CD14-positive monocyte (primary cell): ENCODE measurements around the gene SPINK14. TPM values are rescaled to one million over a fixed set of nuclear protein-coding genes. Genes with fewer than 3 reads are reported as not detected.

Experiments
- DNase-seq, 3 donors: peaks; one replicate each; pipeline ENCODE4 v3.0.0-alpha.2; 2011 to 2022
- H2AFZ ChIP-seq: 2 replicates; pipeline ENCODE4 v1.6.0; 2012; ENCODE audit warnings: mild to moderate bottlenecking, low read depth, low read length, inconsistent platforms; ENCODE audit not compliant: insufficient read depth, poor library complexity, severe bottlenecking
- H3K27ac ChIP-seq, 2 donors: 1 replicate in 1 of 2; 2 replicates in 1 of 2; pipeline ENCODE4 v1.5.1; 2012 to 2013; ENCODE audit warnings: low read length in 2 of 2, control low read depth in 1 of 2, inconsistent platforms in 1 of 2, low read depth in 1 of 2, mild to moderate bottlenecking in 1 of 2
- H3K27me3 ChIP-seq, 2 donors: one replicate each; pipeline versions ENCODE4 v1.6.0 to v1.6.1; 2011 to 2013; ENCODE audit warnings: low read length in 2 of 2; ENCODE audit not compliant: control insufficient read depth in 2 of 2, insufficient read depth in 2 of 2
- H3K36me3 ChIP-seq, 2 donors: replicated peaks in 1 of 2; 1 replicate in 1 of 2; 2 replicates in 1 of 2; pipeline versions ENCODE4 v1.5.1 to v1.6.1; 2012 to 2013; ENCODE audit warnings: low read length in 2 of 2, control low read depth in 1 of 2, inconsistent platforms in 1 of 2, mild to moderate bottlenecking in 1 of 2; ENCODE audit not compliant: insufficient read depth in 2 of 2, control insufficient read depth in 1 of 2
- H3K4me1 ChIP-seq, 2 donors: 1 replicate in 1 of 2; 2 replicates in 1 of 2; pipeline versions ENCODE4 v1.5.1 to v1.6.1; 2012 to 2013; ENCODE audit warnings: low read length in 2 of 2, control low read depth in 1 of 2, inconsistent platforms in 1 of 2, mild to moderate bottlenecking in 1 of 2, moderate library complexity in 1 of 2; ENCODE audit not compliant: insufficient read depth in 2 of 2, control insufficient read depth in 1 of 2
- H3K4me2 ChIP-seq: replicated peaks from 2 replicates; pipeline ENCODE3; 2012; ENCODE audit warnings: low read length, moderate library complexity, mild to moderate bottlenecking; ENCODE audit not compliant: poor library complexity, severe bottlenecking; ENCODE audit errors: extremely low read depth
- H3K4me3 ChIP-seq, 3 experiments: fragments of 200-600 bp in 1 of 3; sonication (generic) in 1 of 3; replicated peaks in 1 of 3; 1 replicate in 2 of 3; 2 replicates in 1 of 3; pipeline ENCODE4 v1.5.1; 2011 to 2013; ENCODE audit warnings: low read length in 3 of 3, mild to moderate bottlenecking in 3 of 3, control low read depth in 2 of 3, low read depth in 2 of 3, inconsistent platforms in 1 of 3, moderate library complexity in 1 of 3
- H3K79me2 ChIP-seq: 2 replicates; pipeline ENCODE4 v1.6.0; 2012; ENCODE audit warnings: mild to moderate bottlenecking, control low read depth, inconsistent platforms, low read length, moderate library complexity; ENCODE audit not compliant: insufficient read depth
- H3K9ac ChIP-seq: 2 replicates; pipeline ENCODE4 v1.6.0; 2017; ENCODE audit warnings: low read length, mild to moderate bottlenecking; ENCODE audit not compliant: insufficient read depth, poor library complexity, severe bottlenecking
- H3K9me3 ChIP-seq, 2 donors: replicated peaks in 1 of 2; 1 replicate in 1 of 2; 2 replicates in 1 of 2; pipeline versions ENCODE4 v1.5.1 to v1.6.1; 2012 to 2013; ENCODE audit warnings: low read length in 2 of 2, control low read depth in 1 of 2; ENCODE audit not compliant: control insufficient read depth in 1 of 2, insufficient read depth in 1 of 2
- H4K20me1 ChIP-seq: 2 replicates; pipeline ENCODE4 v1.6.0; 2012; ENCODE audit warnings: mild to moderate bottlenecking, low read length, control low read depth, moderate library complexity; ENCODE audit not compliant: insufficient read depth
- H3K27ac Mint-ChIP-seq, 7 donors: one replicate each; pipeline ENCODE4 v1.8.0; 2020; ENCODE audit warnings: mild to moderate bottlenecking in 7 of 7, mixed read lengths in 7 of 7, moderate library complexity in 6 of 7, inconsistent platforms in 2 of 7
- H3K27me3 Mint-ChIP-seq, 3 donors: one replicate each; pipeline ENCODE4 v1.8.0; 2021 to 2022; ENCODE audit warnings: low read depth in 3 of 3, mild to moderate bottlenecking in 3 of 3, mixed read lengths in 3 of 3, moderate library complexity in 3 of 3, inconsistent platforms in 1 of 3
- H3K36me3 Mint-ChIP-seq, 2 donors: one replicate each; pipeline ENCODE4 v1.8.0; 2020; ENCODE audit warnings: mixed read lengths in 2 of 2, inconsistent platforms in 1 of 2, mild to moderate bottlenecking in 1 of 2
- H3K4me1 Mint-ChIP-seq: one replicate; pipeline ENCODE4 v1.8.0; 2020; ENCODE audit warnings: mild to moderate bottlenecking, mixed read lengths
- H3K4me3 Mint-ChIP-seq, 2 donors: one replicate each; pipeline ENCODE4 v1.8.0; 2020; ENCODE audit warnings: mild to moderate bottlenecking in 2 of 2, mixed read lengths in 2 of 2, moderate library complexity in 1 of 2
- H3K9me3 Mint-ChIP-seq, 7 donors: one replicate each; pipeline ENCODE4 v1.8.0; 2020 to 2022; ENCODE audit warnings: mixed read lengths in 7 of 7, mild to moderate bottlenecking in 6 of 7, moderate library complexity in 6 of 7, inconsistent platforms in 2 of 7
- CTCF ChIP-seq: fragments of 200-600 bp; IDR thresholded peaks from one replicate; pipeline ENCODE4 v1.8.0; 2022; ENCODE audit warnings: antibody characterized with exemption, mild to moderate bottlenecking
- WGBS: methylation state at CpG from one replicate; pipeline ENCODE4 v1.1.5; 2013; ENCODE audit warnings: missing lambda C conversion rate; ENCODE audit not compliant: insufficient coverage; 5-methylcytosine and 5-hydroxymethylcytosine counted together
- intact Hi-C, 2 donors: fragments of 100-400 bp; cut with micrococcal nuclease; formaldehyde crosslinking; loops; one replicate each; pipeline versions ENCODE4 v1.15.0 to v1.15.1; 2023
- polyA plus RNA-seq, 3 donors: library from polyadenylated mRNA; depleted of rRNA in 1 of 3; unstranded in 2 of 3; stranded (reverse) in 1 of 3; fragments of 300-500 nt in 2 of 3; fragments of >200 nt in 1 of 3; fragmentation: Illumina TruSeq in 2 of 3; gene quantifications; 1 replicate in 2 of 3; 2 replicates in 1 of 3; pipeline ENCODE4 v1.2.3, GENCODE V29; 2012 to 2021

SPINK14 gene
- polyA plus RNA-seq, 3 donors: not detected

GRCh38 chr5:148179234-148179824 is 11.0 kb downstream of the SPINK14 start:
- Histone ChIP-seq H3K79me2 (no peaks in the 10 kb centered on the region), H3K9me3 (no peaks in the 10 kb centered on the region), H3K4me2 (no peak overlapping the region), H4K20me1 (no peaks in the 10 kb centered on the region), H3K27me3 (no peaks in the 10 kb centered on the region), H3K36me3 (no peaks in the 10 kb centered on the region), H3K4me1 (no peaks in the 10 kb centered on the region), H2AFZ (no peak overlapping the region), H3K27ac (no peak overlapping the region), H3K4me3 (no peak overlapping the region), H3K9ac (no peak overlapping the region)
- Mint-ChIP-seq H3K4me1 (peaks cover 2% of the 10 kb centered on the region), H3K9me3 (no peaks in the 10 kb centered on the region), H3K27me3 (peaks cover 1 to 5% (median 2%) of the 10 kb centered on the region in 3 donors), H3K36me3 (no peaks in the 10 kb centered on the region), H3K27ac (no peak overlapping the region), H3K4me3 (no peak overlapping the region)
- TF ChIP-seq CTCF: peak; percentile 83
- intact Hi-C loops: loop anchor here (5.0 to 10.0 kb wide), 3 partner anchors 195 to 553 kb away; no protein-coding TSS in a partner anchor
- peak; percentile 62 to 81 (median 77) for DNase-seq
- no CpG with 5 or more reads among the region's 3 CpGs for WGBS

GRCh38 chr5:148186248-148187003 is 18.1 kb downstream of the SPINK14 start:
- H4K20me1 ChIP-seq: no peaks in the 10 kb centered on the region
- Mint-ChIP-seq H3K4me3 (peak overlapping the region in 1 of 2 donors; percentile 26), H3K36me3 (no peaks in the 10 kb centered on the region), H3K27ac (peak overlapping the region; percentile 89 to 96 (median 94)), H3K4me1 (peaks cover 19% of the 10 kb centered on the region), H3K9me3 (no peaks in the 10 kb centered on the region), H3K27me3 (no peaks in the 10 kb centered on the region)
- peak overlapping the region in 1 of 3 experiments; percentile 41 for H3K4me3 ChIP-seq
- H3K79me2 ChIP-seq: no peaks in the 10 kb centered on the region
- H3K9me3 ChIP-seq: no peaks in the 10 kb centered on the region
- H3K27ac ChIP-seq: peak overlapping the region in 1 of 2 donors; percentile 87
- intact Hi-C loops: loop anchor here in 1 of 2 donors (5.0 to 10.0 kb wide), 3 partner anchors 196 to 848 kb away; partner anchors contain the start of gene FBXO38
- no peaks in the 10 kb centered on the region for H3K36me3 ChIP-seq
- no peak overlapping the region for H3K9ac ChIP-seq
- DNase-seq: peak; percentile 91 to 99 (median 98)
- no CpG with 5 or more reads among the region's 3 CpGs for WGBS
- TF ChIP-seq CTCF: no peak
- H3K4me1 ChIP-seq: peaks cover 18 to 23% of the 10 kb centered on the region in 2 donors
- peak overlapping the region; percentile 43 for H3K4me2 ChIP-seq
- H3K27me3 ChIP-seq: no peaks in the 10 kb centered on the region
- H2AFZ ChIP-seq: no peak overlapping the region
